Osteocyte (in vitro differentiated cells): Measurements from ENCODE around the gene ARAP1. TPM values are rescaled to one million over a fixed set of nuclear protein-coding genes. Genes with fewer than 3 reads are reported as not detected.
A peak's percentile ranks its signal among the peaks of the same experiment; 100 is the strongest.

Experiments used
- DNase-seq: peaks from one replicate; pipeline ENCODE4 v3.0.0; 2021; ENCODE audit warnings: mixed read lengths; ENCODE audit not compliant: unreplicated experiment; ENCODE audit errors: extremely low spot score
- H3K27ac Mint-ChIP-seq: one replicate; pipeline ENCODE4 v1.8.0; 2021; ENCODE audit warnings: mild to moderate bottlenecking, mixed read lengths; ENCODE audit not compliant: unreplicated experiment
- H3K27me3 Mint-ChIP-seq: one replicate; pipeline ENCODE4 v1.8.0; 2021; ENCODE audit warnings: mixed read lengths; ENCODE audit not compliant: unreplicated experiment
- H3K36me3 Mint-ChIP-seq: one replicate; pipeline ENCODE4 v1.8.0; 2021; ENCODE audit warnings: mixed read lengths; ENCODE audit not compliant: unreplicated experiment
- H3K4me1 Mint-ChIP-seq: one replicate; pipeline ENCODE4 v1.8.0; 2021; ENCODE audit warnings: mixed read lengths; ENCODE audit not compliant: unreplicated experiment
- H3K4me3 Mint-ChIP-seq: one replicate; pipeline ENCODE4 v1.8.0; 2021; ENCODE audit warnings: mild to moderate bottlenecking, moderate library complexity, mixed read lengths; ENCODE audit not compliant: unreplicated experiment
- H3K9me3 Mint-ChIP-seq: one replicate; pipeline ENCODE4 v1.8.0; 2021; ENCODE audit warnings: mixed read lengths; ENCODE audit not compliant: unreplicated experiment
- total RNA-seq: library from RNA; stranded (reverse); gene quantifications from 2 replicates; pipeline ENCODE4 v1.2.1, GENCODE V29; 2021
- TF ChIP-seq, protein P1 (sequence below): fragments of 200-600 bp; sonication (generic); IDR thresholded peaks from 2 replicates; pipeline ENCODE4 v1.5.0; 2021; ENCODE audit warnings: antibody characterized with exemption, mild to moderate bottlenecking, moderate library complexity

Gene ARAP1
- total RNA-seq, 1 donor from 2014 or later: 64.2 TPM

DNA sequence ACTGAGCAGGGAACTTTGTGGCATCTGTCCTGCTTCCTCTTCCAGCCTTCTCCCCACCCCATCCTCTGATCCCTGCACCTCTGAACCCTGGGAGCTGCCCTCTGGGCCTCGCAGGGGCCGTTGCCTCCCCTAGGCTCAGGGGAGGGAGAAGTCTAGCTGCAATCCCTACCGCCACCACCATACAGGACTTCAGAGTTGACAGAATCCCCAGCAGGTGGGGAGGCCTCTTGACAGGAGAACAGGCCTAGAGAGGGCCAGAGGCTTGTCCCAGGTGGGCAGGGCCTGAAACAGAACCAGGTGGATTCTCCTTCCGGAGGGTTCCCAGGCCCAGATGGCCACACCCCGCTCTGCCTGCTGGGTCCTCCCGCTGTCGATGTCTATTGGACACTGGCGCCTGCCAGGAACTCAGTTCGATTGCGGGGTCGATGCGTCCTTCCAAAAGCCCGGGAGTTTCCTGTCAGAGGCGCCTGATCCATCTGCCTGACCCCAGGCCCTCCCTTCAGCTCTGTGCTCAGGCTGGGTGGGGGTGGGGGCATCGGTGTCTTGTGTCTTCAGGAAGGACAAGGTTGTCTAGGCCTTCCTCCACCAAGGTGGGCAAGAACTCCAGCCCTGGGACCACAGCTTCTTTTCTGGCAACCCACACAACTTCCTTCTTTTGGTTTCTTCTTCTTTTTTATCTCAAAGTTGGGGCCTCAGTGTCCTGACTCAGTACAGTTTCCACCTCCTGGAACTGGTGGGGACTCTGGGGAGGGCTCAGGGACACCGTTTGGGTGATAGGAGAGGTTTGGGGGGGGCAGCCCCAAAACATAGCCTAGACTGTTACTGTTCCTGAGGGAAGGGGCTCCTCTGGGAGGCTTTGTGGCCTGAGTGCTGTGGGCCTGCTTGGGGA is 35.3 kb upstream of the ARAP1 start:
- no peak overlapping the region for H3K4me3 Mint-ChIP-seq
- no peaks in the 10 kb centered on the region for H3K9me3 Mint-ChIP-seq
- no peaks in the 10 kb centered on the region for H3K27me3 Mint-ChIP-seq
- DNase-seq: no peak
- H3K36me3 Mint-ChIP-seq: no peaks in the 10 kb centered on the region
- TF ChIP-seq, protein P1, sequence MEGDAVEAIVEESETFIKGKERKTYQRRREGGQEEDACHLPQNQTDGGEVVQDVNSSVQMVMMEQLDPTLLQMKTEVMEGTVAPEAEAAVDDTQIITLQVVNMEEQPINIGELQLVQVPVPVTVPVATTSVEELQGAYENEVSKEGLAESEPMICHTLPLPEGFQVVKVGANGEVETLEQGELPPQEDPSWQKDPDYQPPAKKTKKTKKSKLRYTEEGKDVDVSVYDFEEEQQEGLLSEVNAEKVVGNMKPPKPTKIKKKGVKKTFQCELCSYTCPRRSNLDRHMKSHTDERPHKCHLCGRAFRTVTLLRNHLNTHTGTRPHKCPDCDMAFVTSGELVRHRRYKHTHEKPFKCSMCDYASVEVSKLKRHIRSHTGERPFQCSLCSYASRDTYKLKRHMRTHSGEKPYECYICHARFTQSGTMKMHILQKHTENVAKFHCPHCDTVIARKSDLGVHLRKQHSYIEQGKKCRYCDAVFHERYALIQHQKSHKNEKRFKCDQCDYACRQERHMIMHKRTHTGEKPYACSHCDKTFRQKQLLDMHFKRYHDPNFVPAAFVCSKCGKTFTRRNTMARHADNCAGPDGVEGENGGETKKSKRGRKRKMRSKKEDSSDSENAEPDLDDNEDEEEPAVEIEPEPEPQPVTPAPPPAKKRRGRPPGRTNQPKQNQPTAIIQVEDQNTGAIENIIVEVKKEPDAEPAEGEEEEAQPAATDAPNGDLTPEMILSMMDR: no peak
- H3K4me1 Mint-ChIP-seq: peaks cover 16% of the 10 kb centered on the region
- no peak overlapping the region for H3K27ac Mint-ChIP-seq

DNA sequence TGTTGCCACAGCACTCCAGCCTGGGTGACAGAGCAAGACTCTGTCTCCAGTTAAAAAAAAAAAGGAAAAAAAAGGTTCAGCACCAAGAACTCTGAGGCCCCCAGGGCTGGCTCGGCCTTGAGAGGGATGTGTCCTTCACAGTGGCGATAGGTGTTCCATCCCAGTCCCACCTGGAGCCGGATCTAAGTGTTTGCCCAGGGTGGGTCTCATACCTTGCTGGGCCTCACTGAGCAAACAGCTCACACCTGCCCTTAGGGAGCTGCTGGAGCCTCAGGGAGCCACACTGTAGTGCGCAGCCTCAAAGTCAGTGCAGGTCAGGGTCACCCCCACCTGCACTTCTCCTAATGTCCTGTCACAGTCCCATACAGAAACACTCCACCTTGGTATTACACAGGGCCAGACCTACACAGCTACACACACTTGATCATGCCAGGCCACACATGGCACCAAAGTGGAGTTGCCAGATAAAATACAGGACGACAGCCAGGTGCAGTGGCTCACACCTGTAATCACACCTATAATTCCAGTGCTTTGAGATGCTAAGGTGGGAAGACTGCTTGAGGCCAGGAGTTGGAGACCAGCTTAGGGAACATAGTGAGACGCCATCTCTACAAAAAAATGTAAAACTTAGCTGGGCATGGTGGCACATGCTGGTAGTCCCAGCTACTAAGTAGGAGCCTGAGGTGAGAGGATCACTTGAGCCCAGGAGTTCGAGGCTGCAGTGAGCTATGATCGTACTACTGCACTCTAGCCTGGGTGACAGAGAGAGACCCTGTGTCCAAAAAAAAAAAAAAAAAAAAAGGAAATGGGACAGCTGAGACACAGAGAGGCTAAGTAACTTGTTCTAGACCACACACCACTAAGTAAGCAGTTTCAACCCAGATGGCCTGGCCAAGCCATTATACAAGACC is 34.4 kb upstream of the ARAP1 start:
- H3K27ac Mint-ChIP-seq: no peak overlapping the region
- DNase-seq: no peak
- TF ChIP-seq, protein P1: no peak
- H3K36me3 Mint-ChIP-seq: no peaks in the 10 kb centered on the region
- peaks cover 19% of the 10 kb centered on the region for H3K4me1 Mint-ChIP-seq
- H3K4me3 Mint-ChIP-seq: no peak overlapping the region
- H3K9me3 Mint-ChIP-seq: no peaks in the 10 kb centered on the region
- H3K27me3 Mint-ChIP-seq: no peaks in the 10 kb centered on the region

DNA sequence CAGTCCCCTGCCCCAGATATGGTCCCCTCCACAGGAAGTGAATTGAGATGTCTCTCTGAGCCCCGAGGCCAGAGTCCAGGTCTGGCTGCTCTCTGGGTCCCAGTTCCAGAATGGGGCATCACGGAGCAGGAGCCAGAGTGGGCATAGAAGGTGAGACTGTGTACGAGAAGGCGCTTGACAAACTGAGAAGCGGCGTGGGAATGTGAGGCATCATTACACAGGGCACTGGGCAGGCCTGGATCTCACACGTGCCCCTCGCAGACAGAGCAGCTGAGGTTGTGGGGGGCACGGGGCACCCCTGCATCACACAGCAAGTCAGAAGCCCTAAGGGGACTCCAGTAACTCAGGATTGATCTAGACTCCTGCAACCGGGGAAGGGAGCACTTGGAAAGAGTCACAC is 32.5 kb upstream of the ARAP1 start:
- H3K4me1 Mint-ChIP-seq: peaks cover 16% of the 10 kb centered on the region
- H3K4me3 Mint-ChIP-seq: no peak overlapping the region
- H3K27ac Mint-ChIP-seq: no peak overlapping the region
- H3K9me3 Mint-ChIP-seq: no peaks in the 10 kb centered on the region
- H3K27me3 Mint-ChIP-seq: no peaks in the 10 kb centered on the region
- TF ChIP-seq, protein P1: no peak
- no peaks in the 10 kb centered on the region for H3K36me3 Mint-ChIP-seq
- DNase-seq: no peak

DNA sequence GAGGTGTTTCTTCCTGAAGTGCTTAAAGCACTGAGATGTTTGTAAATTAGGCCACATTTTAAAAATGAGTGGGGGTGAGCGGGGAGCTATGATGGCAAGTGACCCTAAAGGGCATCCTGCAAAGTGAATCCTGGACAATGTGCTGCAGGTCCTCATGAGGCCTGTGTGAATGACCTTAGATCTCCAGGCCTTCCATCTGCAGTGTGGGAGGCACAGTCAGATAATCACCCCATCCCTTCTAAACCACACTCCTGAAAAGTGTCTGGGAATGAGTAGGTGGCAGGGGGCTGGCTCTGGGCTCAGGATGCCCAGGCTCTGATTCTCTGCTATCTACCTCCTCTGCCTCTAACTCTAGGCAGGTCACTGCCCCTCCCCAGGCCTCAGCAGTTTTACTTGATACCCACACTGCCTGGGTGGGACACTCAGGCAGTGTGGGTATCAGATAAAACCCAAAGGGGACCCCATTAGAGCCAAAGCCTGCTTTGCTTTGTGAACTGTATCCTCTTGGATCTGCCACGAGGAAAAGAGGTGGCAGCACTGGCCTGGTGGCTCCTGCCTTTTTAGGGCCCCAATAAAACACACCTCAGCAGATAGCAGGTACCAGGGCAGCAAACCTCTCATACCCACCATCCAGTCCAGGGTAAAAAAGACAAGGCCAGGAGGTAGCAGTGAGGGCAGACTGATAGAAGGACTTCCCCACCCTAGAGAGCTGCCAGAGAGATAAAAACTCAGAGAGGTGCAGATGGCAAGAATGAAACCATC is 31.1 kb upstream of the ARAP1 start:
- H3K36me3 Mint-ChIP-seq: no peaks in the 10 kb centered on the region
- TF ChIP-seq, protein P1: no peak
- DNase-seq: no peak
- H3K27ac Mint-ChIP-seq: no peak overlapping the region
- H3K9me3 Mint-ChIP-seq: no peaks in the 10 kb centered on the region
- peak overlapping the region; percentile 69 for H3K4me3 Mint-ChIP-seq
- peaks cover 14% of the 10 kb centered on the region for H3K4me1 Mint-ChIP-seq
- H3K27me3 Mint-ChIP-seq: no peaks in the 10 kb centered on the region
